GM19397 (cell line): ENCODE data around the gene KRTAP1-5.
"Not testable (repeated sequence)": the region's sequence is repeated elsewhere in the genome, so short reads cannot be mapped to it uniquely, and the experiment has no call there.

ENCODE experiments used
- ATAC-seq: cut with Tn5 transposase; IDR thresholded peaks from one replicate; pipeline ENCODE4 v1.9.1; 2021; ENCODE audit warnings: mild to moderate bottlenecking, moderate library complexity; ENCODE audit not compliant: unreplicated experiment

The KRTAP1-5 gene, protein sequence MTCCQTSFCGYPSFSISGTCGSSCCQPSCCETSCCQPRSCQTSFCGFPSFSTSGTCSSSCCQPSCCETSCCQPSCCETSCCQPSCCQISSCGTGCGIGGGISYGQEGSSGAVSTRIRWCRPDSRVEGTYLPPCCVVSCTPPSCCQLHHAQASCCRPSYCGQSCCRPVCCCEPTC

GRCh38 chr17:41026715-41027471 is at the start of gene KRTAP1-5:
KRTAP1-5 (minus strand) TSS chr17:41027208; CDS start chr17:41027155, 53 bp downstream.
- ATAC-seq, result no peak

- no peak for ATAC-seq
These were observed 49.8 kb upstream of the KRTAP1-5 start for GRCh38 chr17:41076788-41077187.

- ATAC-seq, result no peak
These were observed 46.7 kb upstream of the KRTAP1-5 start for GRCh38 chr17:41073676-41074075.

DNA sequence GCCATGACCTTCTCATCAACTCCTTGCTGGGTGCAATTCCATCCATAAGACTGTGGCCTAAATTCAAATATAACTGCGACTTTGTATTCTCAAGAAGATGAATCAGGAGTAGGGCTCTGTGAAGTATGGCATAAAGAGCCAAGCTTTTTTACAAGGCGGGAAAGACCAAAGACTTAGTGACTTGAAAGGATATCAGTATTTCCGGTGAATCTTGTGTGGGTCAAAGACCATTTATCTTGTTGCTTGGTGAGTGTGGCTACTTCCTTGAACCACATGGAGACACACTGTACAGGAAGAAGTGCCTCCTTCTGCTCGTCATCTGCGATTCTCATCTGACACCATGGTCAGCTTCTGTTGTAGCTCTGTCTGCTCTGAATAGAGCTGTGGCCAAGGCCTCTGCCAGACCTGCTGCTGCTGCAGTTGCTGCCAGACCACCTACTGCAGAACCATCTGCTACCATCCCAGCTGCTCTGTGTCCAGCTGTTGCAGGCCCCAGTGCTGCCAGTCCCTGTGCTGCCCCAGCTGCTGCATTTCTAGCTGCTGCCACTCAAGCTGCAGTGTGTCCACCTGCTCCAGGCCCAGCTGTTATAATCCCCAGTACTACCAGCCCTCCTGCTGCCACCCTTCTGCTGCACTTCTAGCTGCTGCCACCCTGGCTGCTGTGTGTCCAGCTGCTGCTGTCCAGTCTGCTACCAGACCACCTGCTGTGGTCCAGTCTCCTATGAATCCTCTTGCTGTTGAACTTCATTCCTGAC is 44.8 kb upstream of the KRTAP1-5 start:
- ATAC-seq, result no peak

DNA sequence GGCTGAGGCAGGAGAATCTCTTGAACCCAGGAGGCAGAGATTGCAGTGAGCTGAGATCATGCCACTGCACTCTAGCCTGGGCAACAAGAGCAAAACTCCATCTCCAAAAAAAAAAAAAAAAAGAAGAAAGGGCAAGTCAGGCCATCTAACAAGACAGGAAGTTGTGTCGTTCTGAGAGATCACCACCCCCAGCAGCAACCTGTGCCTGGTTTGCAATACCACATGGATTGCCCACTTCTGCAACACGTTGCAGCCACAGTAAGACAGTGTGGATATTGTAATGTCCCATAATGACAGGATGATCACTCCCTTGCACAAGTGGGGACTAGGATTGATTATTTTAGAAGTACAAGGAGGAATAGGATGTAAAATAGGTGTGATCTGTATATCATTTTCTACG is 42.0 kb upstream of the KRTAP1-5 start:
- no peak for ATAC-seq

DNA sequence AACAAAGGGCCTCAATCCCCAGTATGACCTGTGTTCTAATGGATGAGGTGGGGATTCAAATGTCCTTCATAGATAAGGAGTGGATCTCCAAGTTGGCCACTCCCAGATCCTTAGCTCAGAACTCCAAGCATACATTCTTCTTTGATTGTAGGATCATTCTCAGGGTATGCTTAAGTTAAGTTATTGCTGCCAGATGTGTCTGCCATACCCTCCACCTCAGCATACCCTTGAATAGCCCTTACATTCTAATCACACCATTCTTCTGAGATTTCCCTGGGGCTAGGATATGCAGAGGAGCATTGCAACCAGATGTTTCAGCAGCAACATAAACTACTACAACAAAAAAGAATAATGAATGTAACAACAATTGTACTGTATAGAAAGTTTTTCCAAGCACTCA is 40.3 kb upstream of the KRTAP1-5 start:
- no peak for ATAC-seq

DNA sequence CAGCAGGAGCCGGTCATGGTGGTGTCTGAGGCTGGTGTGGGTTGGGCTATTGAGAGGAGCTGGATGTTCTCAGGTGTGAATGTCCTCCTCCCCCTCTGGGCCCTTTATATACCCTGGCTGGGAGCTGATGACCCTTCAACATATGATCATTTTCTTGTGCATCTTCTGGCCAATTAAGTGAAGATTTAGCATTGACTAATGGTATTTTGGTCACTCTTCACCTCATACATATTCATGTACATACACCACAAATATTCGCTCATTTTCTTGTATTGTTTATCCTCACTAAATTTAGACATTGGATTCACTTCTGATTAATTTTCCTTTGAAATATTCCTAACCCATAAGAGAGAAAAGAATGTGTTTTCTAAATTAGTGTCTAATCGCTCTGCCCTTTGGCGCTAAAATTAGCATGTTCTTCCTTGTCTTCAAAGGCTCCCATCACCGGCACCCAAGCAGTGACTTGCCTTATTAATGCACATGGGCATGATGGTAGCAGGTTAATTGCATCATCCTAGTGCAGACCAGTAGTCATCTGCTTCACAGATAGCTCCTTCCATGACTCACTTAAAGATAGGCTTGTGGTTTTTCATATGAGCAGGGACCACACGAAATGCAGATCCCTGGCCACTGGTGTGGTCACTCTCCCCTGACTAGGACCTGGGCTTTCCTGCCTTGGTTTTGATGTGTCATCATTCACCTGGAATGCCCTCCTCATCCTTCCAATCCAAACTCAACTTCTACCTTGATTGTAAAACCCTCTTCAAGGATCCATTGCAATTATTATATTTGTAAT is 39.0 kb upstream of the KRTAP1-5 start, which contains the start of gene KRTAP2-4:
TSS of gene KRTAP2-4 (minus strand) at position 51 of the 796 bp plus-strand sequence. CDS start at position 17, 34 bp downstream.
- no peak for ATAC-seq

DNA sequence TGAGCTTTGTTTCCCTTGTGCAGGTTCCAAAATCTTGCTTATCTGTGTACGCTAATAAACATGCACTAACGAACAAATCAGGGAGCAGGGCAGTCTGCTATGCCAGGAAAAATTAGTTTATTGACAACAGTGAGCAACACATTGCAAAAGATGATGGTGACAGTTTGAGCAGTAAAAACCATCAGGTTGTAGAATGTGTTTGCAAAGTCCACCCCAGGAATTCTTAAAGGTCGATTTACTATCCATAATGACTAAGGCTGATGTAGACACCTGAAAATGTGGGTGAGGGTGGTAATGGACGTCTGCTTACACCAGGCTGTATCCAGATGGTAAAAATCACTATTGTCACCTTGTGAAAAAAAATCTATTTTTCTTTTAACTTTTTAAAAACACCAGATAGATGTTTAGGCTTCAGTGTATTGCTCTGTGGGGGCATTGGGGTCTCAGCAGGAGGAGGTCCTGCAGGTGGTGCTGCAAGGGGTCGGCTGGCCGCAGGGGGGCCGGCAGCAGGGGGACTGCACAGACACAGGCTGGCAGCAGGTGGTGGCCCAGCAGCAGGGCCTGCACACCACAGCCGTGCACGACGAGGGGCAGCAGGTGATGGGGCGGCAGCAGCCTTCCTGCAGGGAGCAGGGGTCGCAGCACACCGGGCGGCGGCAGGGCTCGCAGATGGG is 38.1 kb upstream of the KRTAP1-5 start:
- not testable (repeated sequence) for ATAC-seq

- no peak for ATAC-seq
These were observed 37.3 kb upstream of the KRTAP1-5 start for GRCh38 chr17:41064301-41064700.

GRCh38 chr17:41063449-41063848 is 36.4 kb upstream of the KRTAP1-5 start:
- ATAC-seq, result no peak

DNA sequence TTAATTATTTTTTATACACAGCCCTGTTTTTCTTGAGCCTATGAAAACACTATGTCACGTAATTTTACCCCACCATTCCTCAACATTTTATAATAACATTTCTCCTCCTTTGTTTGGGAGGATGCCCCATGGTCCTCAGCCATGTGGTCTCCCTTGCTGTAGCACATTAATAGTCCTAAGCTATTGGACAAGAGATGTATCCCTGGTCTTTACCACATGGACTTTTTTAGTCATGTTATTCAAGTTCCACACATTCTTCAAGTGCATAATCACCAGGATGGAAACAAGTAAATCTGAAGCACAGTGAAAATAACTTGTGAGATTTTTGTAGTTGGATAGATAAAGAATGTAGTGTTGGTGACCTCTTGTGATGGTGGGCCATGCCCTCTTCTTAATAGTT is 35.0 kb upstream of the KRTAP1-5 start:
- ATAC-seq, result no peak

DNA sequence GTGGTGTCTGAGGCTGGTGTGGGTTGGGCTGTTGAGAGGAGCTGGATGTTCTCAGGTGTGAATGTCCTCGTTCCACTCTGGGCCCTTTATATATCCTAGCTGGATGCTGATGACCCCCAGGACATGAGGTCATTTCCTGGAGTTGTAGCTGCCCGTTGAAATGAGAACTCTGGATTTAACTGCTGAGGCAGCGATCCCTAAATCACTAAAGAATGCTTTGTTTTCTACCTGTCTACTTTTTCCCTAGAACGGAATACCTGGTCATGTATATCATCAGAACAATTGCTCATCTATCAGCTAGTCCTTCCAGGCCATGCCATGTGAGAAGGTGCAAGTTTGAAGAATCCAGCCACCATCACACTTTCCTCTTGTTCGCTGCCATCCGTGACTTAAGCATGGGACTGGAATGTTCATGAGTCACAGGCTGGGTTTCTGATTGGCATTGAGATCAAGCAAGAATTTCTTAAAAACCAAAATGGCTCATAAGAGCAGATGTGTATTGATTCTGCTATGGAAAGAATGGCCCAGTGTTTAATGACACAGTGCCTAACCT is 33.1 kb upstream of the KRTAP1-5 start, which contains the start of gene KRTAP2-3:
TSS of gene KRTAP2-3 (minus strand) at position 63 of the 553 bp plus-strand sequence. CDS start 64 bp downstream, outside the sequence.
- ATAC-seq, result no peak

GRCh38 chr17:41059276-41060051 is 32.5 kb upstream of the KRTAP1-5 start:
- not testable (repeated sequence) for ATAC-seq

- no peak for ATAC-seq
These were observed 31.7 kb upstream of the KRTAP1-5 start for GRCh38 chr17:41058741-41059140.

DNA sequence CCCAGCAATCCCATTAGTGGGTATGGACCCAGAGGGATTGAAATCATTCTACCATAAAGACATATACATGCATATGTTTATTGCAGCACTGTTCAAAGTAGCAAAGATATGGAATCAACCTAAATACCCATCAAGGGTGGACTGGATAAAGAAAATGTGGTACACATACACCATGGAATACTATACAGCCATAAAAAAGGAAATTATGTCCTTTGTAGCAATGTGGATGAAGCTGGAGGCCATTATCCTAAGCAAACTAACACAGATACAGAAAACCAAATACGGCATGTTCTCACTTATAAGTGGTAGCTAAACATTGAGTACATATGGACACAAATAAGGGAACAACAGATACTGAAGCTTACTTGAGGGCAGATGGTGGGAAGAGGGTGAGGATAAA is 30.5 kb upstream of the KRTAP1-5 start:
- no peak for ATAC-seq

DNA sequence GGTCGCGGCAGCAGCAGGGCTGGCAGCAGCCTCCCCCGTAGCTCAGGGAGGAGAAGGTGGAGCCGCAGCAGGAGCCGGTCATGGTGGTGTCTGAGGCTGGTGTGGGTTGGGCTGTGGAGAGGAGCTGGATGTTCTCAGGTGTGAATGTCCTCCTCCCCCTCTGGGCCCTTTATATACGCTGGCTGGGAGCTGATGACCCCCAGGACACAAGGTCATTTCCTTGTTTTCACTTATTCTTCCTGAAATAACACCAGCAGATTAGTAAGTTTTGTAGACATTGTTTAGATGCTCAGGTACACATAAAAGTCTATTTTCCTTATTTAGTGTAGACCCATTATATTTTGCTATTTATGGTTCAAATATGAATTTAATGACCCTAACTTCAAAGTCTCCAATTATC is 28.1 kb upstream of the KRTAP1-5 start, which contains the start of gene KRTAP2-2:
TSS of gene KRTAP2-2 (minus strand) at position 101 of the 400 bp plus-strand sequence. CDS start at position 82, 19 bp downstream.
- ATAC-seq, result not testable (repeated sequence)

DNA sequence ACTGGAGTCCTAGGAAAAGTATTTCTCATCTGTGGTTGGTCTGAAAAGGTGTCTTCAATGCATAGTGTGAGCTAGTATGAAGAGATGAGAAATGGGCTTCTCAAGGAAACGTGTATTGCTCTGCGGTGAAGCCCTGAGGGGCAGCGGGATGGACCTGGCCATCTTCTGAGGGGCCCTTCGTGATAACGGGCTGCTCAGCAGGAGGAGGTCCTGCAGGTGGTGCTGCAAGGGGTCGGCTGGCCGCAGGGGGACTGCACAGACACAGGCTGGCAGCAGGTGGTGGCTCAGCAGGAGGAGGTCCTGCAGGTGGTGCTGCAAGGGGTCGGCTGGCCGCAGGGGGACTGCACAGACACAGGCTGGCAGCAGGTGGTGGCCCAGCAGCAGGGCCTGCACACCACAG is 27.5 kb upstream of the KRTAP1-5 start:
- ATAC-seq, result not testable (repeated sequence)

- ATAC-seq, result no peak
These were observed 27.0 kb upstream of the KRTAP1-5 start for GRCh38 chr17:41054025-41054424.

DNA sequence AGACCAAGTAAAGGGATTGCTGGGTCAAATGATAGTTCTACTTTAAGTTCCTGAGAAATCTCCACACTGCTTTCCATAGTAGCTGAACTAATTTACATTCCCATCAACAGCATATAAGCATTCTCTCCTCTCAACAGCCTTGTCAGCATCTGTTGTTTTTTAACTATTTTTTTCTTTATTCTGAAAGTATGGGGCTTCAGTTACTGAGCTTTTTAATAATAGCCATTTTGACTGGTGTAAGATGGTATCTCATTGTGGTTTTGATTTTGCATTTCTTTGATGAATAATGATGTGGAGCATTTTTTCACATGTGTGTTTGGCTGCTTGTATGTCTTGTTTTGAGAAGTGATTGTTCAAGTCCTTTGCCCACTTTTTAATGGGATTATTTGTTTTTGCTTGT is 25.6 kb upstream of the KRTAP1-5 start:
- no peak for ATAC-seq
